Ishikawa (cell line): ENCODE measurements around the gene OXSR1.

Experiments used
- CEBPB ChIP-seq: IDR thresholded peaks from 2 replicates; pipeline ENCODE4 v1.6.1; 2012
- CREB1 ChIP-seq: IDR thresholded peaks from 2 replicates; pipeline ENCODE4 v1.6.1; 2012; ENCODE audit warnings: low read depth
- EGR1 ChIP-seq: IDR thresholded peaks from 2 replicates; pipeline ENCODE4 v1.6.1; 2012
- EP300 ChIP-seq: IDR thresholded peaks from 2 replicates; pipeline ENCODE4 v1.6.1; 2012; ENCODE audit warnings: borderline replicate concordance
- FOXM1 ChIP-seq: IDR thresholded peaks from 2 replicates; pipeline ENCODE4 v1.6.1; 2012; ENCODE audit warnings: low read depth, borderline replicate concordance
- NFIC ChIP-seq: IDR thresholded peaks from 2 replicates; pipeline ENCODE4 v1.6.1; 2012
- RAD21 ChIP-seq: IDR thresholded peaks from 2 replicates; pipeline ENCODE4 v1.6.1; 2012; ENCODE audit warnings: low read depth
- TAF1 ChIP-seq: IDR thresholded peaks from 2 replicates; pipeline ENCODE4 v1.6.1; 2012; ENCODE audit warnings: low read depth, mild to moderate bottlenecking
- TCF12 ChIP-seq: IDR thresholded peaks from 2 replicates; pipeline ENCODE4 v1.6.1; 2012; ENCODE audit warnings: low read depth
- TEAD4 ChIP-seq: IDR thresholded peaks from 2 replicates; pipeline ENCODE4 v1.6.1; 2012
- YY1 ChIP-seq: IDR thresholded peaks from 2 replicates; pipeline ENCODE4 v1.6.1; 2012; ENCODE audit warnings: low read depth
- ZBTB7A ChIP-seq: IDR thresholded peaks from 2 replicates; pipeline ENCODE4 v1.6.1; 2012; ENCODE audit warnings: low read depth
- TF ChIP-seq, protein P1 (sequence below): IDR thresholded peaks from 2 replicates; pipeline ENCODE4 v1.6.1; 2012; ENCODE audit warnings: low read depth, mild to moderate bottlenecking
- TF ChIP-seq, protein P2 (sequence below): IDR thresholded peaks from 2 replicates; pipeline ENCODE4 v1.6.1; 2012
- TF ChIP-seq, protein P3 (sequence below): IDR thresholded peaks from 2 replicates; pipeline ENCODE4 v1.6.1; 2012

The OXSR1 gene

DNA sequence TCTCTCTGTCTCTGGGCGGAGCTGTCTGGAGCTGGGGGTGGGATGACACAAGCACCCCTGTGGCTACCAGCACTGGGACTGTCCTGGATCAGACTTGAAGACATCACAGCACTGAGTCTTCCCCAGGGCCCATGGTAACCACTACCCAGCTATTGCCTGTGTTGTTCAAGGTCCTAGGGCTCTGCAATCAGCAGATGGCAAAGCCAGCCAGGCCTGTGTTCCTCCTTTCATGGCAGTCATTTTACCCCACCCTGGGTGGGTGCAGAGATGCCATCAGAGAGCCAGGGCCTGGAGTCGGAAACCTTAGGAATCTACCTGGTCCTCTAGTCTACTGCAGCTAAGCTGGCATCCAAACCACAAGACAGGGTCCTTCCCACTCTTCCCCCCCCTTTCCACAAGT lies 38.4 kb downstream of the OXSR1 start:
- TF ChIP-seq CREB1 (no peak), NFIC (no peak), RAD21 (no peak), TAF1 (no peak), CEBPB (no peak), TCF12 (no peak), EGR1 (no peak)
- TF ChIP-seq, protein P1, sequence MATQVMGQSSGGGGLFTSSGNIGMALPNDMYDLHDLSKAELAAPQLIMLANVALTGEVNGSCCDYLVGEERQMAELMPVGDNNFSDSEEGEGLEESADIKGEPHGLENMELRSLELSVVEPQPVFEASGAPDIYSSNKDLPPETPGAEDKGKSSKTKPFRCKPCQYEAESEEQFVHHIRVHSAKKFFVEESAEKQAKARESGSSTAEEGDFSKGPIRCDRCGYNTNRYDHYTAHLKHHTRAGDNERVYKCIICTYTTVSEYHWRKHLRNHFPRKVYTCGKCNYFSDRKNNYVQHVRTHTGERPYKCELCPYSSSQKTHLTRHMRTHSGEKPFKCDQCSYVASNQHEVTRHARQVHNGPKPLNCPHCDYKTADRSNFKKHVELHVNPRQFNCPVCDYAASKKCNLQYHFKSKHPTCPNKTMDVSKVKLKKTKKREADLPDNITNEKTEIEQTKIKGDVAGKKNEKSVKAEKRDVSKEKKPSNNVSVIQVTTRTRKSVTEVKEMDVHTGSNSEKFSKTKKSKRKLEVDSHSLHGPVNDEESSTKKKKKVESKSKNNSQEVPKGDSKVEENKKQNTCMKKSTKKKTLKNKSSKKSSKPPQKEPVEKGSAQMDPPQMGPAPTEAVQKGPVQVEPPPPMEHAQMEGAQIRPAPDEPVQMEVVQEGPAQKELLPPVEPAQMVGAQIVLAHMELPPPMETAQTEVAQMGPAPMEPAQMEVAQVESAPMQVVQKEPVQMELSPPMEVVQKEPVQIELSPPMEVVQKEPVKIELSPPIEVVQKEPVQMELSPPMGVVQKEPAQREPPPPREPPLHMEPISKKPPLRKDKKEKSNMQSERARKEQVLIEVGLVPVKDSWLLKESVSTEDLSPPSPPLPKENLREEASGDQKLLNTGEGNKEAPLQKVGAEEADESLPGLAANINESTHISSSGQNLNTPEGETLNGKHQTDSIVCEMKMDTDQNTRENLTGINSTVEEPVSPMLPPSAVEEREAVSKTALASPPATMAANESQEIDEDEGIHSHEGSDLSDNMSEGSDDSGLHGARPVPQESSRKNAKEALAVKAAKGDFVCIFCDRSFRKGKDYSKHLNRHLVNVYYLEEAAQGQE = no peak

DNA sequence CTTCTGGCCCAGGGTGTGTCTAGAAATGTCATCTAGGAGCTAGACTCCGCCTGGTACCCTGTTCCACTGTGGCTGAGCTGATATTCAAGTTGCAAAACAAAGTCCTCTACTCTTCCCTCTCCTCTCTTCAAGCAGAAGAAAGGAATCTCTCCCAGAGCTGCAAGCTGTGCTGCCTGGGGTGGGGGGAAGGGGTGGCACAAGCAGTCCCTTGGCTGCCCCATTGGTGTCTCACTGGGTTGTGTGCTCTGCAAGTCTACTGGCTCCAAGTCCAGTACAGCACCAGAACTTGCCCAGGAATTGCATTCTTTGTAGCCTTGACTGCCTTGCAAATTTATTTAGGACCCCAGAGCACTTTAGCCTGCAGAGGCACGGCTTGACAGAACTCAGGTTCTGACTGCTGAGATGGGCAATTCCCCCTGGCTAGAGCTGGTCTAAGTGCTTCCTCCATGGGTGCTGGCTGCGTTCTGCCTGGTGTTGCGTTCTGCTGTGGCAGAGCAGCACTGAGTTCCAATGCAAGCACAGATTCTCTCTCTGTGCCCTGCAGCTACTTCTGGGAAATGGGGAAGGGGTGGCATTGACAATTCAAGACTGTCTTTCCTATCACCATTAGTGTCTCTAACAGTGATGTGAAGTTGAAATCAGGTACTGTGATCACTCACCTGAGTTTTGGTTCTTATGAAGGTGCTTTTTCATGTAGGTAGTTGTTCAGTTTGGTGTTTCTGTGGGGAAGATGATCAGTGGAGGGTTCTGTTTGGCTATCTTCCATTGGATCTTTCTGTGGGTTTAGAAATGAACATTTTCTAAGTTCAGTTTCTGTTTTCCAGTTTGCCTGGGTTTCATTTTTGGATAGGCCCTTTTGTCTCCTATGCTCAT lies 39.5 kb downstream of the OXSR1 start:
- TF ChIP-seq FOXM1 (no peak), CREB1 (no peak), NFIC (no peak), ZBTB7A (no peak), EGR1 (no peak), RAD21 (no peak), CEBPB (no peak), TEAD4 (no peak), TAF1 (no peak), TCF12 (no peak), YY1 (no peak), EP300 (no peak)
- TF ChIP-seq, protein P2, sequence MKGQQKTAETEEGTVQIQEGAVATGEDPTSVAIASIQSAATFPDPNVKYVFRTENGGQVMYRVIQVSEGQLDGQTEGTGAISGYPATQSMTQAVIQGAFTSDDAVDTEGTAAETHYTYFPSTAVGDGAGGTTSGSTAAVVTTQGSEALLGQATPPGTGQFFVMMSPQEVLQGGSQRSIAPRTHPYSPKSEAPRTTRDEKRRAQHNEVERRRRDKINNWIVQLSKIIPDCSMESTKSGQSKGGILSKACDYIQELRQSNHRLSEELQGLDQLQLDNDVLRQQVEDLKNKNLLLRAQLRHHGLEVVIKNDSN = no peak
- TF ChIP-seq, protein P3, sequence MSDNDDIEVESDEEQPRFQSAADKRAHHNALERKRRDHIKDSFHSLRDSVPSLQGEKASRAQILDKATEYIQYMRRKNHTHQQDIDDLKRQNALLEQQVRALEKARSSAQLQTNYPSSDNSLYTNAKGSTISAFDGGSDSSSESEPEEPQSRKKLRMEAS = no peak
- TF ChIP-seq, protein P1 = no peak

DNA sequence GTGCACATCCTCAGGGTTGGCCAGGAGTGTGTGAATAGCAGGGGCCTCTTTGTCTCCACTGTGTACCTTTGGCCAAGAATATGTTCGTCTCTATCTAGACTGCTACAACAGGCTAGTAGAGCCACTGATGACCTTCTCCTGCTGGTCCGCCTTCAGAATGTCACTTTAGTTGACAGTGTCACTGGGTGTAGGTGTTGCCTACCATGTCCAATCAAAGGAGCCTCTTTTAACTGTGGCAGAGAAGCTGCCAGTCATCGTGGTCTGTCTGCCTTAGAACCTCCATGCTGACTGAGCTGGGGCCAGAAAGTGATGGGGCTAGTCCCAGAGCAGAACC lies 40.1 kb downstream of the OXSR1 start:
- TF ChIP-seq TCF12 (no peak), CEBPB (no peak), EP300 (no peak), TEAD4 (no peak), RAD21 (no peak), NFIC (no peak), YY1 (no peak)

DNA sequence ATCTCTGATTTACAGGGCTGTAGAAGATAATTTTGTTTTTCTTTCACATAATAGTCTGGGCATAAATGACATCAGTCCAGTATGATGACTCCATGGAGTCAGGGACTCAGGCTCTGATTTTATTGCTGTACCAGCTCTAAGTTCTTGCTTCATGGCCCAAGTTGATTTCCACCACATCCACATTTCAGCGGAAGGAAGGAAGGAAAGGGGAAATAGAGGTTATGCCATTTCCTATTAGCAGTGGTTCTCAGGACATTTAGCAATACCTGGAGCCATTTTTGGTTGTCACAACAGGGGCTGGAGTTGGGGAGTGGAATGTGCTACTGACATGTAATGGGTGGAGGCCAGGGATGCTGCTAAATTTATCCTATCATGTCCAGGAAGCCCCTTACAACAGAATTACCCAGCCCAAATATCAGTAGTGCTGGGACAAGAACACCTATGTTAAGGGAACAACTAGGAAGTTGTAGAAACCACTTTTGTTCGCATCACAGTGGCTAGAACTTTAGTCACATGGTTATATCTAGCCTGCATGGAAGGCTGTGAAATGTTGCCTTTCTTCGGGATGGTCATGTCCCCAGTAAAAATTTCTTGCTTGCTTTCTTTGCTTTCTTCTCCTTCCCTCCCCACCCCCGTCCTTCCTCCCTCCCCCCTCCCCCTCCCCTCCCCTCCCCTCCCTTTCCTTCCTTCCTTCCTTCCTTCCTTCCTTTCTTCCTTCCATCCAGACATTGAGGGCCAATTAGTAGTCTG lies 42.1 kb downstream of the OXSR1 start:
- TF ChIP-seq, protein P2 = no peak
- TF ChIP-seq TAF1 (no peak), CEBPB (no peak), YY1 (no peak), TEAD4 (no peak), EGR1 (no peak)

DNA sequence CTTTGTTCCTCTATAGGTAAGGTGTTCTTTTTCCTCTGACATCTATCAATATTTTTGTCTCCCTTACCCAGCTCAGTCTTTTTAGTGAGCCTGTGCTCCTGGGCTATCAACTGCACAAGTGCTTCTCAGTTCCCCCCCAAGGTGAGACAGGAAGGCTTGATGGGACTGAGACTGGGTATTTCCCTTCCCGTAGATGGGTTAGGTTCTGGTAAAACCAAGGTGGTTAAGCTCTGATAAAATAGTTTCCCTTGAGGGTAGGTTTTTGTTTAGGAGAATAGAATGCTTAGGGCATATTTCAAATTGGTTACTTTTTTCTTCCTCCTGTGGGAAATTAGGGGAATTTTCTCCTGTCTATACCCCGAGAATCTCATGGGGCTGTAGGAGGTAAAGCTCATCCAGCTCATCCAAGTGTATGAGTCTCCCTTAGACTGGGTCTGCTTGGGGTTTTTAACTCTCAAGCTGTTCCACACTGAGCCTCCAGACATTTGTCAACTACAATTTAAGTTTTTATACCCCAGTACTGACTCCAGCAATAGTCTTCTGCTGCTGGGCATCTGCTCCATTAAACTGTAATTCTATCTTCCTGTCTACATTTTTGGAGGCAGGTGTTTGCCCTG lies 44.9 kb downstream of the OXSR1 start:
- TF ChIP-seq CEBPB = no peak
- TF ChIP-seq TEAD4 = no peak

DNA sequence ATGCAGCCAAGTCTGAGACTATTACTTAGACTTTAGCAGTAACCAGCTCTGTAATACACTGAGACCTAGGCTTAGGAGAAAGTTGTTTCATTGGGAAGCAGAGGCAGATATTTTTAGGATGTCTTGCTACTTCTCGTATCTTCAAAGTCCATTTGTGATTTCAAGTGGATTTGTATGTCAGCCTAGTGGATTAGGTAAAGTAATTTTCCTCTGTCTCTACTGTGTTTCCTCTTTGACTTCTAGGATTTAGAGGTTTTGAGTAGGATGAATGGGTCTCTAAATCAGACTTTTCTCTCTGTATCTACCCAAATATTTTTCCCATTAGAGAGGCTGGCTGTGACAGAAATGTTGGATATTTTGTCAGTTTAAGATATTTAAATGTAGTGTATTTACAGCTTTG lies 46.8 kb downstream of the OXSR1 start:
- TF ChIP-seq YY1 = no peak
- no peak for TF ChIP-seq CREB1
- TF ChIP-seq, protein P1 = no peak
- no peak for TF ChIP-seq TAF1
- no peak for TF ChIP-seq EGR1
- no peak for TF ChIP-seq EP300
- TF ChIP-seq RAD21 = no peak
- TF ChIP-seq FOXM1 = no peak
- TF ChIP-seq, protein P3 = no peak
- no peak for TF ChIP-seq TCF12
